ENCODE measurements around the gene FZR1.
"Not testable (repeated sequence)": the region's sequence is repeated elsewhere in the genome, so short reads cannot be mapped to it uniquely, and the experiment has no call there.

FZR1 gene

GRCh38 chr19:3575260-3575741 is 69.2 kb downstream of the FZR1 start:
- DNase-seq (ENCODE audit: low read depth): no peak
- no peak; the same call in 1 of the 2 replicates for TF ChIP-seq CTCF (conservative IDR thresholded peaks at IDR 0.05; ENCODE audit: low read length)
- H3K4me3 ChIP-seq (ENCODE audit: low read length): no peak overlapping the region

- H3K4me3 ChIP-seq (ENCODE audit: low read length): peak overlapping the region; percentile 37
- TF ChIP-seq CTCF (conservative IDR thresholded peaks at IDR 0.05; ENCODE audit: low read length): no peak
- no peak for DNase-seq (ENCODE audit: low read depth)
These were observed 70.0 kb downstream of the FZR1 start for GRCh38 chr19:3575949-3576673.

DNA sequence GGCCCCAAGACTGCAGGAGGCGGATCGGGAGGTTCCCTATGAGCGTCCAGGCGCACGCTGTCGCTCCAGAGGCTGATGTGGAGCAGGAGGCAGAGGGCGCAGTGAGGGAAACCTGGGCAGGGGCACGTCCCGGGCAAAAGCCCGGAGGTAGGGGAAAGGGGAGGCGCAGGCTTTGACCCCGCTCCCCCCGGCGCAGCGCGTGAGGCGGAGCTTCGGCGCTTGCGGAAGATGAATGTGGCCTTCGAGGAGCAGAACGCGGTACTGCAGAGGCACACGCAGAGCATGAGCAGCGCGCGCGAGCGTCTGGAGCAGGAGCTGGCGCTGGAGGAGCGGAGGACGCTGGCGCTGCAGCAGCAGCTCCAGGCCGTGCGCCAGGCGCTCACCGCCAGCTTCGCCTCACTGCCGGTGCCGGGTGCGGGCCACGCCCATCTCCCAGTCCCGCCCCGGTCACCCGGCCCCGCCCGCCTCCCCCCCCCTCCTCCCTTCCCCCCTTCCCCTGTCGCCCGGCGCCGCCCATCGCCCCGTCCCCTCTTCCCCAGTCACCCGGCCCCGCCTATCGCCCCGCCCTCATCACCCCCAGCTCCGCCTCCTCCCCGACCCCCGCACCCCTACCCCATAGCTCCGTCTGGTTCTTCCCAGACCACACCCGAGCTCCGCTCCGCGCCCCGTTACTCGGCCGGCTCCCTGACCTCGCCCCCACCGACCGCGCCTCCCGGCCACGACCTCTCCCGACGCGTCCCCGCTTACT is 70.8 kb downstream of the FZR1 start:
- no peak for TF ChIP-seq CTCF (conservative IDR thresholded peaks at IDR 0.05; ENCODE audit: low read length)
- H3K4me3 ChIP-seq (ENCODE audit: low read length): peak overlapping the region; percentile 37
- peak; percentile 70 for DNase-seq (ENCODE audit: low read depth)

DNA sequence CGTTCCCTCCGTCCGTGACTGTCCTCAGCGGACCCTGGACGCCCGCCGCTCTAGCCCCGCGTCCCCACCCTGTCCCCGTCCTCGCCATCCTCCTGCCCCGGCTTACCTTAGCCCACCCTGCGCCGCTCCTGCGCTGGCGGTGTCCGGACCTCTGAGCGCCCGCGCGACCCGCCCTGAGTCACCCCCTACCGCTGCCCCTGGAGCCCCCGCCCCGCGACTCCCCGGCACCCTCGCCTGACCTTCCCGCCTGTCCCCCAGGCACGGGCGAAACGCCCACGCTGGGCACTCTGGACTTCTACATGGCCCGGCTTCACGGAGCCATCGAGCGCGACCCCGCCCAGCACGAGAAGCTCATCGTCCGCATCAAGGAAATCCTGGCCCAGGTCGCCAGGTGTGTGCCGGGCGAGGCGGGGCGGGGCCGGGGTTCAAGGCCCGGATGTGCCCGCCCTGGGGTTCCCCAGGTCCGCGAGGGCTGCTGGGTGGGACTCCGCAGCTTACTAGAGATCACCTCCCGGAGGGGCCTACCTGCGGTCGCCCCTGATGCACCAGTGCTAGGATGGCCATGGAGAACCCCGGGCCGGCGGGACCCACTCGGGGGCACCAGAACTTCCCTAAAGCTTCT is 71.7 kb downstream of the FZR1 start:
- DNase-seq (ENCODE audit: low read depth): no peak

GRCh38 chr19:3578390-3578789 is 72.3 kb downstream of the FZR1 start:
- DNase-seq (ENCODE audit: low read depth): no peak
- no peak for TF ChIP-seq CTCF (conservative IDR thresholded peaks at IDR 0.05; ENCODE audit: low read length)
- H3K4me3 ChIP-seq (ENCODE audit: low read length): no peak overlapping the region

More for the DNA sequence above, 71.7 kb downstream of the FZR1 start:
- TF ChIP-seq CTCF (conservative IDR thresholded peaks at IDR 0.05; ENCODE audit: low read length): no peak
- H3K4me3 ChIP-seq (ENCODE audit: low read length): no peak overlapping the region

DNA sequence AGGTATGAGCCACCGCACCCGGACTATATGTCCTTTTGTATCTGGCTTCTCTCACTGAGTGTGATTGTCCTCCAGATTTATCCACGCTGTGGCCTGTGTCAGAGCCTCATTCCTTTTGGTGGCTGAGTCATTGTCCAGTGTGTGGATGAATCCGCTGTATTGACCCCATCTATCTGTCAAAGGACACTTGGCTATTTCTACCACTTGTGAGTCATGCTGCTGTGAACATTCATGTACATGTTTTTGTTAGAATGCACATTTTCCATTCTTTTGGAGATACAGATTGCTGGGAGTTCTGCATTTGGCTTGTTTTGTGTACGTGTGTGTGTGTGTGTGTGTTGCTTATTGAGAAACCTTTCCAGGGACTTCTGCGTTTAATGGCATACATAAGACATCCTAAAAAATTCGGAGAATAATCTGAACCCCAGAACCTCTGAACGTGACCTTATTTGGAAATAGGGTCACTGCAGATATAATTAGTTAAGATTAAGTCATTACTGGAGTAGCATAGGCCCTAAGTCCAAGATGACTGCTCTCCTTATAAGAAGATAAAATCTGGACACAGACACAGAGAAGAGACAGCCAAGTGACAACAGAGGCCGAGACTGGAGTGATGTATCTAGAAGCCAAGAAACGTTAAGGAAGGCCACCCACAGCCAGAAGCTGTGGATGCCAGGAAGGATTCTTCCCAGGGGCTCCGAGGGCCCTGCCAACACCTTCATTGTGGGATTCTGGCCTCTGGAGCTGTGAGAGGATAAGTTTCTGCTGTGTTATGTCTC is 74.2 kb downstream of the FZR1 start:
- peak; percentile 95 for DNase-seq (ENCODE audit: low read depth)
- H3K4me3 ChIP-seq (ENCODE audit: low read length): no peak overlapping the region
- TF ChIP-seq CTCF (conservative IDR thresholded peaks at IDR 0.05; ENCODE audit: low read length): no peak

- not testable (repeated sequence) for DNase-seq (ENCODE audit: low read depth)
These were observed 75.7 kb downstream of the FZR1 start for GRCh38 chr19:3581792-3582191.

GRCh38 chr19:3584036-3584802 is 78.1 kb downstream of the FZR1 start:
- H3K4me3 ChIP-seq (ENCODE audit: low read length); DNase-seq (ENCODE audit: low read depth): not testable (repeated sequence)

More at GRCh38 chr19:3581792-3582191, 75.7 kb downstream of the FZR1 start:
- not testable (repeated sequence) for H3K4me3 ChIP-seq (ENCODE audit: low read length)
